Mesothelial cell of epicardium (in vitro differentiated cells): ENCODE measurements around the gene CLIP4. TPM values are rescaled to one million over a fixed set of nuclear protein-coding genes. Genes with fewer than 3 reads are reported as not detected.

Experiments
- DNase-seq, 2 experiments: peaks; one replicate each; pipeline ENCODE4 v3.0.0; 2021; ENCODE audit warnings: low spot score in 2 of 2; ENCODE audit not compliant: unreplicated experiment in 2 of 2
- H3K27ac Mint-ChIP-seq: 2 replicates; pipeline ENCODE4 v1.8.0; 2021; ENCODE audit warnings: mixed read lengths
- H3K27me3 Mint-ChIP-seq: 2 replicates; pipeline ENCODE4 v1.8.0; 2021; ENCODE audit warnings: low read depth, mixed read lengths
- H3K36me3 Mint-ChIP-seq: 2 replicates; pipeline ENCODE4 v1.8.0; 2021; ENCODE audit warnings: mixed read lengths
- H3K4me1 Mint-ChIP-seq: 2 replicates; pipeline ENCODE4 v1.8.0; 2021; ENCODE audit warnings: mixed read lengths
- H3K4me3 Mint-ChIP-seq: 2 replicates; pipeline ENCODE4 v1.8.0; 2021; ENCODE audit warnings: mild to moderate bottlenecking, moderate library complexity, mixed read lengths
- H3K9me3 Mint-ChIP-seq: 2 replicates; pipeline ENCODE4 v1.8.0; 2021; ENCODE audit warnings: mixed read lengths
- CTCF ChIP-seq: fragments of 200-600 bp; sonication (generic); IDR thresholded peaks from one replicate; pipeline ENCODE4 v1.5.0; 2021; ENCODE audit warnings: antibody characterized with exemption; ENCODE audit not compliant: unreplicated experiment
- total RNA-seq: library from RNA; stranded (reverse); gene quantifications from 3 replicates; pipeline ENCODE4 v1.2.1, GENCODE V29; 2021

CLIP4 gene
- total RNA-seq, 1 donor from 2014 or later = 31.7 TPM

GRCh38 chr2:29147963-29148362 is 32.7 kb downstream of the CLIP4 start:
- Mint-ChIP-seq H3K4me1 (no peaks in the 10 kb centered on the region), H3K36me3 (peaks cover 34% of the 10 kb centered on the region), H3K27me3 (no peaks in the 10 kb centered on the region), H3K4me3 (no peak overlapping the region), H3K27ac (no peak overlapping the region), H3K9me3 (peaks cover 4% of the 10 kb centered on the region)
- TF ChIP-seq CTCF = no peak
- no peak for DNase-seq

GRCh38 chr2:29154610-29155009 is 39.4 kb downstream of the CLIP4 start:
- TF ChIP-seq CTCF = no peak
- Mint-ChIP-seq H3K27ac (no peak overlapping the region), H3K4me3 (no peak overlapping the region)

GRCh38 chr2:29155578-29155977 is 40.4 kb downstream of the CLIP4 start:
- no peak for DNase-seq
- Mint-ChIP-seq H3K4me1 (no peaks in the 10 kb centered on the region), H3K9me3 (peaks cover 4% of the 10 kb centered on the region), H3K27ac (no peak overlapping the region), H3K36me3 (peaks cover 44% of the 10 kb centered on the region), H3K27me3 (no peaks in the 10 kb centered on the region), H3K4me3 (no peak overlapping the region)
- no peak for TF ChIP-seq CTCF

More at GRCh38 chr2:29154610-29155009, 39.4 kb downstream of the CLIP4 start:
- H3K36me3 Mint-ChIP-seq = peaks cover 44% of the 10 kb centered on the region
- no peak for DNase-seq
- H3K27me3 Mint-ChIP-seq = no peaks in the 10 kb centered on the region
- H3K9me3 Mint-ChIP-seq = peaks cover 4% of the 10 kb centered on the region
- H3K4me1 Mint-ChIP-seq = no peaks in the 10 kb centered on the region

GRCh38 chr2:29157131-29157530 is 41.9 kb downstream of the CLIP4 start:
- no peak overlapping the region for H3K4me3 Mint-ChIP-seq
- no peak overlapping the region for H3K27ac Mint-ChIP-seq
- H3K4me1 Mint-ChIP-seq = no peaks in the 10 kb centered on the region
- H3K27me3 Mint-ChIP-seq = no peaks in the 10 kb centered on the region
- peaks cover 49% of the 10 kb centered on the region for H3K36me3 Mint-ChIP-seq
- peaks cover 4% of the 10 kb centered on the region for H3K9me3 Mint-ChIP-seq
- DNase-seq = no peak
- no peak for TF ChIP-seq CTCF

GRCh38 chr2:29159125-29159524 is 43.9 kb downstream of the CLIP4 start:
- no peak for TF ChIP-seq CTCF
- Mint-ChIP-seq H3K27ac (no peak overlapping the region), H3K36me3 (peaks cover 34% of the 10 kb centered on the region), H3K27me3 (no peaks in the 10 kb centered on the region), H3K4me3 (no peak overlapping the region), H3K4me1 (no peaks in the 10 kb centered on the region), H3K9me3 (no peaks in the 10 kb centered on the region)
- no peak for DNase-seq

- Mint-ChIP-seq H3K4me1 (peaks cover under 1% of the 10 kb centered on the region), H3K9me3 (no peaks in the 10 kb centered on the region), H3K36me3 (peaks cover 26% of the 10 kb centered on the region), H3K4me3 (no peak overlapping the region), H3K27ac (no peak overlapping the region), H3K27me3 (no peaks in the 10 kb centered on the region)
- no peak for DNase-seq
- no peak for TF ChIP-seq CTCF
Observed at GRCh38 chr2:29160184-29160583, 45.0 kb downstream of the CLIP4 start.
